H1 (cell line): ENCODE results near the gene DIPK1A. TPM values are rescaled to one million over a fixed set of nuclear protein-coding genes. Genes with fewer than 3 reads are reported as not detected.

Experiments used
- ASH2L ChIP-seq: fragments of 200-600, 300-600 bp; sonication (generic); IDR thresholded peaks from one replicate; pipeline ENCODE4 v1.7.1; 2017; ENCODE audit warnings: low read length
- BACH1 ChIP-seq: IDR thresholded peaks from 2 replicates; pipeline ENCODE4 v1.6.1; 2012; ENCODE audit warnings: low read length, improper control_type of control experiment
- BRCA1 ChIP-seq: IDR thresholded peaks from 2 replicates; pipeline ENCODE4 v1.6.1; 2012; ENCODE audit warnings: low read depth, low read length, improper control_type of control experiment
- CBX8 ChIP-seq: fragments of 300-800, 300-1000 bp; sonication (generic); IDR thresholded peaks from 2 replicates; pipeline ENCODE4 v1.7.1; 2016; ENCODE audit warnings: low read depth, low read length, borderline replicate concordance
- CEBPB ChIP-seq: IDR thresholded peaks from 2 replicates; pipeline ENCODE4 v1.6.1; 2012; ENCODE audit warnings: low read depth, low read length
- EGR1 ChIP-seq: IDR thresholded peaks from 2 replicates; pipeline ENCODE4 v1.6.1; 2011; ENCODE audit warnings: low read depth, low read length, borderline replicate concordance
- EP300 ChIP-seq, 2 experiments: IDR thresholded peaks; 1 replicate in 1 of 2; 2 replicates in 1 of 2; pipeline ENCODE4 v1.6.1; 2011 to 2012; ENCODE audit warnings: low read depth in 2 of 2, low read length in 2 of 2, mild to moderate bottlenecking in 2 of 2, borderline replicate concordance in 1 of 2, inconsistent platforms in 1 of 2, moderate library complexity in 1 of 2
- GTF2F1 ChIP-seq: IDR thresholded peaks from 2 replicates; pipeline ENCODE4 v1.6.1; 2012; ENCODE audit warnings: low read depth, low read length, improper control_type of control experiment, borderline replicate concordance
- KDM4A ChIP-seq: IDR thresholded peaks from one replicate; pipeline ENCODE4 v1.7.1; 2012; ENCODE audit warnings: low read depth, mild to moderate bottlenecking, moderate library complexity, low read length, inconsistent platforms; ENCODE audit not compliant: severe bottlenecking
- NANOG ChIP-seq: IDR thresholded peaks from 2 replicates; pipeline ENCODE4 v1.6.1; 2011; ENCODE audit warnings: low read length, low read depth, mild to moderate bottlenecking, inconsistent platforms; ENCODE audit not compliant: insufficient read depth, poor library complexity, severe bottlenecking
- NRF1 ChIP-seq: IDR thresholded peaks from 2 replicates; pipeline ENCODE4 v1.6.1; 2011; ENCODE audit warnings: mild to moderate bottlenecking, low read depth, low read length, improper control_type of control experiment
- POLR2AphosphoS5 ChIP-seq: IDR thresholded peaks from 2 replicates; pipeline ENCODE4 v1.6.1; 2011; ENCODE audit warnings: low read depth, low read length
- RFX5 ChIP-seq: IDR thresholded peaks from 2 replicates; pipeline ENCODE4 v1.6.1; 2011; ENCODE audit warnings: low read depth, low read length, improper control_type of control experiment, borderline replicate concordance
- RNF2 ChIP-seq: fragments of 200-900, 300-1000 bp; sonication (generic); IDR thresholded peaks from 2 replicates; pipeline ENCODE4 v1.7.1; 2016; ENCODE audit warnings: borderline replicate concordance, low read depth, mild to moderate bottlenecking, antibody characterized with exemption, low read length; ENCODE audit not compliant: poor library complexity, severe bottlenecking; ENCODE audit errors: missing control alignments
- SAP30 ChIP-seq: fragments of 300-600 bp; sonication (generic); IDR thresholded peaks from 2 replicates; pipeline ENCODE4 v1.7.1; 2012; ENCODE audit warnings: low read length, moderate library complexity, mild to moderate bottlenecking, inconsistent platforms; ENCODE audit not compliant: insufficient read depth, insufficient replicate concordance
- SP2 ChIP-seq: IDR thresholded peaks from 2 replicates; pipeline ENCODE4 v1.6.1; 2012; ENCODE audit warnings: mild to moderate bottlenecking, low read length, inconsistent platforms
- SP4 ChIP-seq: IDR thresholded peaks from 2 replicates; pipeline ENCODE4 v1.6.1; 2012; ENCODE audit warnings: low read length, inconsistent platforms
- SUZ12 ChIP-seq: fragments of 200-600 bp; sonication (generic); IDR thresholded peaks from 2 replicates; pipeline ENCODE4 v1.6.1; 2012; ENCODE audit warnings: mild to moderate bottlenecking, inconsistent platforms, low read length, moderate library complexity, mixed read lengths
- TBP ChIP-seq: IDR thresholded peaks from 2 replicates; pipeline ENCODE4 v1.6.1; 2011; ENCODE audit warnings: low read depth, low read length, improper control_type of control experiment
- TEAD4 ChIP-seq: IDR thresholded peaks from 2 replicates; pipeline ENCODE4 v1.6.1; 2012; ENCODE audit warnings: low read depth, low read length, inconsistent platforms, mixed read lengths
- USF2 ChIP-seq: IDR thresholded peaks from 2 replicates; pipeline ENCODE4 v1.6.1; 2011; ENCODE audit warnings: low read length, improper control_type of control experiment
- polyA plus RNA-seq, 7 experiments: library from polyadenylated mRNA; depleted of rRNA in 3 of 7; stranded (reverse) in 5 of 7; unstranded in 2 of 7; fragments of >200 nt in 5 of 7; fragments of 200-250 nt in 2 of 7; gene quantifications; 1 replicate in 5 of 7; 2 replicates in 1 of 7; 4 replicates in 1 of 7; pipeline versions ENCODE4 v1.2.1 to v1.2.3, GENCODE V29; 2011 to 2013; ENCODE audit warnings: missing spikeins in 2 of 7, mixed read lengths in 2 of 7
- total RNA-seq: library from RNA; stranded (reverse); fragmentation: NEBNext Ultra II Directional; extraction: Animal tissue kit (Norgen Biotek cat#: 25700); gene quantifications from 2 replicates; pipeline ENCODE4 v1.2.1, GENCODE V29; 2021
- TF ChIP-seq, protein P1 (sequence below): IDR thresholded peaks from 2 replicates; pipeline ENCODE4 v1.6.1; 2012; ENCODE audit warnings: inconsistent platforms

DIPK1A gene
- total and polyA plus RNA-seq, 2 of the 8 experiments (the other 6 are each of a cell fraction or from before 2014, with no cell fraction given) = 2.5 to 5.0 TPM

DNA sequence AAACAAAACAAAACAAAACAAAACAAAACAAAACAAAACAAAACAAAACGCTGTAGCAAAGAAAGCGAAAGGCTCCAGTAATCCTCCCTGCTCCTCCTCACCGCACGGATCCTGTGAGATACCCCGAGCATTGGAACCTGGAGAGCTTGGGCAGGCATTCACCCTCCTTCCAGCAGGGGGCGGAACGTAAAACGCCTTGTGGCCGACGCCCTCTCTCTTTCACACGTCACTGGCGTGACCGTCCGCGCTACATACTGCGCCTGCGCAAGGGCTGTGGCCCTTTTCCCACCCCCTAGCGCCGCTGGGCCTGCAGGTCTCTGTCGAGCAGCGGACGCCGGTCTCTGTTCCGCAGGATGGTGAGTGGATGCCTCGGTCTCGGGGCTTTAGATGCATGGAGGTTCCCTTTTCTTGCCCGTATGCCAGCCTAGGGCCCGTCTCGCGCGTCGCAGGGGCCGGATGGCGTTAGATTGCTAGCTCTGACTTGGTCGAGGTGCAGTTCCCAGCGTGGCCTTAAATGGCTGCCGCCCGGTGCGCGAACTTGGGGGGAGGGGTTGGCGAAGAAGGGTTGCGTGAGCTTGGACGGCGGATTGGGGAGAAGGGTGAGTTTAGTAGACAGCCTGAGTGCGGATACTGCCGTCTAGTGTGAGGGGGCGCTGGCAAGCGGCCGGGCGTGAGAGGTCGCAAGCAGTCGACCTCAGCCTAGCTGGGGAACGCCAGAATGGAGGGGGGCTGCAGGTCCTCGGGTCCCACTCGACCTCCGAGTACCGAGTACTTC lies 129.3 kb downstream of the DIPK1A start, which contains the start of gene RPL5 (continued):
- TF ChIP-seq POLR2AphosphoS5 = peak; percentile 100
- peak; percentile 94 for TF ChIP-seq GTF2F1
- peak; percentile 80 for TF ChIP-seq NRF1
- TF ChIP-seq ASH2L = peak; percentile 91
- peak; percentile 97 for TF ChIP-seq TBP
- TF ChIP-seq SP4 = peak; percentile 34
- TF ChIP-seq SAP30 = no peak
- TF ChIP-seq EGR1 = peak; percentile 26; the same call in 1 of the 2 replicates
- TF ChIP-seq EP300 (IDR thresholded peaks at IDR 0.05; ENCODE audit: borderline replicate concordance in 1 of 2, low read depth in 2 of 2, low read length in 2 of 2) = no peak
- no peak for TF ChIP-seq CEBPB
- peak; percentile 32 for TF ChIP-seq NANOG
- TF ChIP-seq BRCA1 = 0 out of 2 replicates have a peak, but pooled peaks have one; percentile 1
- peak; percentile 77; the same call in 1 of the 2 replicates for TF ChIP-seq TEAD4
- TF ChIP-seq, protein P1, sequence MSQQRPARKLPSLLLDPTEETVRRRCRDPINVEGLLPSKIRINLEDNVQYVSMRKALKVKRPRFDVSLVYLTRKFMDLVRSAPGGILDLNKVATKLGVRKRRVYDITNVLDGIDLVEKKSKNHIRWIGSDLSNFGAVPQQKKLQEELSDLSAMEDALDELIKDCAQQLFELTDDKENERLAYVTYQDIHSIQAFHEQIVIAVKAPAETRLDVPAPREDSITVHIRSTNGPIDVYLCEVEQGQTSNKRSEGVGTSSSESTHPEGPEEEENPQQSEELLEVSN = peak; percentile 64
- TF ChIP-seq RNF2 = no peak
- no peak; the same call in 1 of the 2 replicates for TF ChIP-seq USF2
- no peak for TF ChIP-seq CBX8
- no peak for TF ChIP-seq BACH1
- TF ChIP-seq SP2 = no peak; the same call in 1 of the 2 replicates
- no peak for TF ChIP-seq SUZ12
- TF ChIP-seq KDM4A = no peak
- TF ChIP-seq RFX5 = no peak
